ENCODE data around the gene SRR. TPM values are rescaled to one million over a fixed set of nuclear protein-coding genes. Genes with fewer than 3 reads are reported as not detected.

Gene SRR
- total RNA-seq, 1 donor from 2014 or later, result 16.5 TPM

- no peaks in the 10 kb centered on the region for H3K9me3 Mint-ChIP-seq (ENCODE audit: low read depth)
Measured at GRCh38 chr17:2267354-2267753, 36.4 kb upstream of the SRR start.

DNA sequence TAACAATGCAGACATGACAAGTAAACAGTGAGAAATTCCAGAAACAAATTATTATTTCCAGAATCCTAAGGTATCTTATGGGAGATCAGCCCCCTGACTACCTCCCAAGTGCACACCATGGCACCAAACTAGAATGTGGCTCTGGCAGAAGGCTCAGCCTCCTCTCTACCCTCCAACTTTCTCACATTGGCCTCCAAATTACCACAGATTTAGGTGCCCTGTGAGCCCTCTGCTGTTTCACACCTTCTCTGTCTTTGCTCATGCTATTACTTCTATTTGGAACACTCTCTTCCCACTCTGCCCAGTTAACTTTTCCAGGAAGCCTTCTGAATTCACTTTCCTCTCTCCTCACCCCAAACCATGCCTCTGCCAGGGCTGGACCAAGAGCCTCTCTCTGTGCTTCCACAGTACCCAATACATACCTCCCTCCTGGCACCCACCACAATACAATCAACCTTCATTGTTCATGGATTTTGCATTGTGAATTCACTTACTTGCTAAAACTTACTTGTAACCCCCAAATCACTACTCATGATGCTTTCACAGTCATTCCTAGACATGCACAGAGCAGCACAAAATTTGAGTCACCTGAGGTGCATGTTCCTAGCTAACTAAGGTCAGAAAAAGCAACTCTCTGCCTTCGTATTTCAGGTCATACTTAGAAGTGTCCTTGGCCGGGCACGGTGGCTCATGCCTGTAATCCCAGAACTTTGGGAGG, 31.6 kb upstream of the SRR start:
- H3K9me3 Mint-ChIP-seq (ENCODE audit: low read depth), result no peaks in the 10 kb centered on the region
- peaks cover 12% of the 10 kb centered on the region for H3K36me3 Mint-ChIP-seq (ENCODE audit: low read depth)
- no peaks in the 10 kb centered on the region for H3K4me1 Mint-ChIP-seq (ENCODE audit: low read depth)
- no peak for DNase-seq (ENCODE audit: low spot score)
- no peak overlapping the region for H3K4me3 Mint-ChIP-seq (ENCODE audit: unreplicated experiment)
- H3K27ac Mint-ChIP-seq (ENCODE audit: unreplicated experiment), result no peak overlapping the region
- H3K27me3 Mint-ChIP-seq (ENCODE audit: low read depth), result no peaks in the 10 kb centered on the region
- no peak for TF ChIP-seq CTCF (IDR thresholded peaks at IDR 0.05)

More at GRCh38 chr17:2267354-2267753, 36.4 kb upstream of the SRR start:
- Mint-ChIP-seq H3K4me3 (ENCODE audit: unreplicated experiment) (no peak overlapping the region), H3K27me3 (ENCODE audit: low read depth) (no peaks in the 10 kb centered on the region), H3K27ac (ENCODE audit: unreplicated experiment) (no peak overlapping the region), H3K36me3 (ENCODE audit: low read depth) (peaks cover 11% of the 10 kb centered on the region), H3K4me1 (ENCODE audit: low read depth) (peaks cover 25% of the 10 kb centered on the region)
- no peak for DNase-seq (ENCODE audit: low spot score)
- TF ChIP-seq CTCF (IDR thresholded peaks at IDR 0.05), result no peak

GRCh38 chr17:2274414-2274813, 29.3 kb upstream of the SRR start:
- Mint-ChIP-seq H3K4me1 (ENCODE audit: low read depth) (no peaks in the 10 kb centered on the region), H3K27me3 (ENCODE audit: low read depth) (no peaks in the 10 kb centered on the region)
- no peak for DNase-seq (ENCODE audit: low spot score)

GRCh38 chr17:2275722-2276121, 28.0 kb upstream of the SRR start:
- TF ChIP-seq CTCF (IDR thresholded peaks at IDR 0.05), result no peak
- H3K27ac Mint-ChIP-seq (ENCODE audit: unreplicated experiment), result no peak overlapping the region
- no peaks in the 10 kb centered on the region for H3K9me3 Mint-ChIP-seq (ENCODE audit: low read depth)
- DNase-seq (ENCODE audit: low spot score), result no peak
- H3K4me3 Mint-ChIP-seq (ENCODE audit: unreplicated experiment), result no peak overlapping the region
- H3K27me3 Mint-ChIP-seq (ENCODE audit: low read depth), result no peaks in the 10 kb centered on the region
- peaks cover 13% of the 10 kb centered on the region for H3K36me3 Mint-ChIP-seq (ENCODE audit: low read depth)
- H3K4me1 Mint-ChIP-seq (ENCODE audit: low read depth), result no peaks in the 10 kb centered on the region

More at GRCh38 chr17:2274414-2274813, 29.3 kb upstream of the SRR start:
- TF ChIP-seq CTCF (IDR thresholded peaks at IDR 0.05), result no peak
- Mint-ChIP-seq H3K9me3 (ENCODE audit: low read depth) (no peaks in the 10 kb centered on the region), H3K36me3 (ENCODE audit: low read depth) (peaks cover 14% of the 10 kb centered on the region), H3K27ac (ENCODE audit: unreplicated experiment) (no peak overlapping the region), H3K4me3 (ENCODE audit: unreplicated experiment) (no peak overlapping the region)

DNA sequence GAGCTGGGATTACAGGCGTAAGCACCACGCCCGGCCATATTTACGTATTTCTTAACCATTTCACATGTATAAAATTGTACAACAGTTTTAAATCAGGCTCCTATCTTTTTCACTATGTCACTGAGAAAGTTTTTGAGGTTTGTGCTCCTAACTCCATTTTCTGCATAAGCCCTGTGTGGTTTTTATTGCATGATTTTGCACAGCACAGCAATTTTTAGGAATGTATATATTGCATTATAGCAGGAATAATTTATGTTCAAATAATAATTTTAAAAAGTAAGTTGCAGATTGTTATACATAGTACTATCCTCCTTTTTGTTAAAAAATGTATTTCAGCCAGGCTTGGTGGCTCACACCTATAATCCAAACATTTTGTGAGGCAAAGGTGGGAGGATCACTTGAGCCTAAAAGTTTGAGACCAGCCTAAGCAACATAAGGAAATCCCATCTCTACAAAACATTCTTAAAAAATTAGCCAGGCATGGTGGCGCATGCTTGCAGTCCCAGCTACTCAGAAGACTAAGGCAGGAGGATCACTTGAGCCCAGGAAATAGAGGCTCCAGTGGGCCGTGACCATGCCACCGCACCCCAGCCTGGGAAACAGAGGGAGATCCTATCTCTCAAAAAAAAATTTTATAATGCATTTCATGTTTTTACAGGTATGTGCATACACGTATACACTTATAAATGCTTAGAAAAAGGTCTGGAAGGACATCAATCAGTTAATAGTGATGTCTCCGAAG, 26.1 kb upstream of the SRR start:
- Mint-ChIP-seq H3K4me3 (ENCODE audit: unreplicated experiment) (no peak overlapping the region), H3K27me3 (ENCODE audit: low read depth) (no peaks in the 10 kb centered on the region), H3K9me3 (ENCODE audit: low read depth) (no peaks in the 10 kb centered on the region), H3K36me3 (ENCODE audit: low read depth) (peaks cover 25% of the 10 kb centered on the region), H3K4me1 (ENCODE audit: low read depth) (peaks cover 3% of the 10 kb centered on the region), H3K27ac (ENCODE audit: unreplicated experiment) (no peak overlapping the region)
- TF ChIP-seq CTCF (IDR thresholded peaks at IDR 0.05), result no peak
- DNase-seq (ENCODE audit: low spot score), result no peak

Data from chondrocyte (in vitro differentiated cells).